AG10803 (cell line): ENCODE results near the gene MKLN1.

Experiments used
- DNase-seq: peaks from one replicate; pipeline ENCODE4 v3.0.0; 2010; ENCODE audit warnings: low read depth
- H3K4me3 ChIP-seq: 2 replicates; pipeline ENCODE4 v1.5.1; 2011; ENCODE audit warnings: mild to moderate bottlenecking, low read length, control low read depth
- CTCF ChIP-seq: conservative IDR thresholded peaks from 2 replicates; pipeline ENCODE4 v1.5.1; 2011; ENCODE audit warnings: mild to moderate bottlenecking, low read length, control low read depth, inconsistent platforms

Gene MKLN1

GRCh38 chr7:131438969-131439368 lies 111.3 kb downstream of the MKLN1 start:
- H3K4me3 ChIP-seq = no peak overlapping the region
- TF ChIP-seq CTCF = no peak
- DNase-seq = no peak

GRCh38 chr7:131443496-131443895 lies 115.8 kb downstream of the MKLN1 start:
- H3K4me3 ChIP-seq = no peak overlapping the region
- DNase-seq = no peak
- no peak for TF ChIP-seq CTCF

- TF ChIP-seq CTCF = no peak
These were observed 117.0 kb downstream of the MKLN1 start for GRCh38 chr7:131444683-131445082.

GRCh38 chr7:131449373-131449902 lies 121.8 kb downstream of the MKLN1 start:
- H3K4me3 ChIP-seq = no peak overlapping the region
- no peak for TF ChIP-seq CTCF
- DNase-seq = no peak

More at GRCh38 chr7:131444683-131445082, 117.0 kb downstream of the MKLN1 start:
- H3K4me3 ChIP-seq = no peak overlapping the region
- no peak for DNase-seq

- TF ChIP-seq CTCF = no peak
- H3K4me3 ChIP-seq = no peak overlapping the region
- no peak for DNase-seq
These were observed 126.8 kb downstream of the MKLN1 start for GRCh38 chr7:131454498-131454897.

- DNase-seq = no peak
- no peak for TF ChIP-seq CTCF
- H3K4me3 ChIP-seq = no peak overlapping the region
These were observed 127.3 kb downstream of the MKLN1 start for GRCh38 chr7:131455001-131455400.

GRCh38 chr7:131455546-131455945 lies 127.9 kb downstream of the MKLN1 start:
- no peak overlapping the region for H3K4me3 ChIP-seq
- DNase-seq = no peak
- TF ChIP-seq CTCF = no peak
